Small intestine (tissue), 7 donors: Measurements from ENCODE around the gene TMEM130. TPM values are rescaled to one million over a fixed set of nuclear protein-coding genes. Genes with fewer than 3 reads are reported as not detected.

Experiments used
- DNase-seq, 2 donors: peaks; one replicate each; pipeline versions ENCODE4 v3.0.0 to v3.0.0-alpha.2; 2013
- FAIRE-seq: peaks from 2 replicates; lab custom pipeline; 2012; peaks lifted over from hg19 to GRCh38; lab: Jason Lieb, UNC
- H3K27ac ChIP-seq, 3 donors: one replicate each; pipeline ENCODE4 v1.5.1; 2013; ENCODE audit warnings: low read length in 2 of 3, mild to moderate bottlenecking in 2 of 3, control low read depth in 1 of 3, inconsistent platforms in 1 of 3, low read depth in 1 of 3, moderate library complexity in 1 of 3
- H3K27me3 ChIP-seq, 3 donors: one replicate each; pipeline ENCODE4 v1.6.1; 2013; ENCODE audit warnings: low read length in 3 of 3, inconsistent platforms in 1 of 3; ENCODE audit not compliant: control insufficient read depth in 3 of 3, insufficient read depth in 3 of 3
- H3K36me3 ChIP-seq, 3 donors: one replicate each; pipeline ENCODE4 v1.6.1; 2013; ENCODE audit warnings: low read length in 3 of 3, inconsistent platforms in 1 of 3, low read depth in 1 of 3, mild to moderate bottlenecking in 1 of 3, moderate library complexity in 1 of 3; ENCODE audit not compliant: control insufficient read depth in 3 of 3, insufficient read depth in 2 of 3
- H3K4me1 ChIP-seq, 3 donors: one replicate each; pipeline ENCODE4 v1.6.1; 2013; ENCODE audit warnings: low read length in 2 of 3, inconsistent platforms in 1 of 3, low read depth in 1 of 3, mild to moderate bottlenecking in 1 of 3, moderate library complexity in 1 of 3; ENCODE audit not compliant: control insufficient read depth in 3 of 3, insufficient read depth in 2 of 3
- H3K4me3 ChIP-seq, 3 donors: one replicate each; pipeline ENCODE4 v1.5.1; 2013; ENCODE audit warnings: low read length in 3 of 3, control low read depth in 1 of 3, inconsistent platforms in 1 of 3, low read depth in 1 of 3, mild to moderate bottlenecking in 1 of 3, moderate library complexity in 1 of 3
- H3K9me3 ChIP-seq, 2 donors: one replicate each; pipeline ENCODE4 v1.6.1; 2013; ENCODE audit warnings: low read depth in 1 of 2, low read length in 1 of 2; ENCODE audit not compliant: control insufficient read depth in 2 of 2, insufficient read depth in 1 of 2
- WGBS, 3 donors: extraction: QIAGEN DNeasy Blood & Tissue Kit; methylation state at CpG; one replicate each; pipeline ENCODE4 v1.1.7; 2013; 5-methylcytosine and 5-hydroxymethylcytosine counted together
- polyA plus RNA-seq, 4 donors: library from polyadenylated mRNA; stranded (reverse) in 3 of 4; unstranded in 1 of 4; fragments of 200-250 nt in 3 of 4; fragments of 120-200 nt in 1 of 4; gene quantifications; one replicate each; pipeline versions ENCODE4 v1.2.1 to v1.2.3, GENCODE V29; 2013
- donor health status: healthy with polysubstance abuse.
- donor health status: control.
- donor health status: control.
- donor health status: Bipolar disorder and iron deficiency.
- donor health status: healthy.

The TMEM130 gene
- polyA plus RNA-seq, 4 donors, result 0.27 to 4.0 TPM; not detected in 2

DNA sequence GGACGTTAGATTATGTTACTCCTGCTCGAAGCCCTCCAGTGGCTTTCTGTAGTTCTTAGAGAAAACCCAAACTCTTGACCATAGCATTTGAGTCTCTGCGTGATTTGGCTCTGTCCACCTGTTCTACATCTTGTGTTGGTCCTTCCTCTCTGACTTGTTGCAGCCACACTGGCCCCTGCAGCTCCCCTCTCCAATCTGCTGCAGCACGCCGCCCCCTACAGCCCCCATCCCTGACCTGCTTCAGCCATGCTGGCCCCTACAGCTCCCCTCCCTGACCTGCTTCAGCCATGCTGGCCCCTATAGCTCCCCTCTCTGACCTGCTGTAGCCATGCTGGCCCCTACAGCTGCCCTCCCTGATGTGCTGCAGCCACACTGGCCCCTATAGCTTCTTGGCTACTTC lies 37.8 kb upstream of the TMEM130 start:
- H3K27me3 ChIP-seq, result no peaks in the 10 kb centered on the region
- FAIRE-seq (no peak), DNase-seq (no peak)
- no peaks in the 10 kb centered on the region for H3K4me1 ChIP-seq
- no peak overlapping the region for H3K4me3 ChIP-seq
- H3K9me3 ChIP-seq, result no peaks in the 10 kb centered on the region
- H3K36me3 ChIP-seq, result peaks cover 22 to 65% (median 36%) of the 10 kb centered on the region in 3 donors
- WGBS, 3 donors, result 89 to 93% (median 93%) methylated on average over 5 of the region's 5 CpGs
- no peak overlapping the region for H3K27ac ChIP-seq

DNA sequence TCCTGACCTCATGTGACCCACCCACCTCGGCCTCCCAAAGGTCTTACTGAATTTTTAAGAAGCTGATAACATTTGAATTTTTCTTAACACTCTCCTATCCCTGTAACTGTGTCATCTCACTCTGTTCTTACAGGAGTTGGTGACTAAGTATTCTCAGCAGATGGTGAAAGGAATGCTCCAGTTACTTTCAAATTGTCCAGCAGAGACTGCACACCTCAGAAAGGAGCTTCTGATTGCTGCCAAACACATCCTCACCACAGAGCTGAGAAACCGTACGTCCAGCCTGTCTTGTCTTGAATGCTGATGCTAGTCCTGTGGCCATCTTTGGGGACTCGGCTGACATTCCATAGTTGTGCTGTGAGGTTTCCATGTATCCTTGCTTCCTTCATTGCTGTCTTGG lies 33.4 kb upstream of the TMEM130 start:
- Histone ChIP-seq H3K4me3 (no peak overlapping the region), H3K9me3 (no peaks in the 10 kb centered on the region), H3K36me3 (peaks cover 29 to 66% (median 35%) of the 10 kb centered on the region in 3 donors), H3K27me3 (no peaks in the 10 kb centered on the region), H3K4me1 (no peaks in the 10 kb centered on the region), H3K27ac (no peak overlapping the region)
- FAIRE-seq, result no peak
- no peak for DNase-seq
- 95 to 96% (median 95%) methylated on average over 4 of the region's 4 CpGs for WGBS, 3 donors

DNA sequence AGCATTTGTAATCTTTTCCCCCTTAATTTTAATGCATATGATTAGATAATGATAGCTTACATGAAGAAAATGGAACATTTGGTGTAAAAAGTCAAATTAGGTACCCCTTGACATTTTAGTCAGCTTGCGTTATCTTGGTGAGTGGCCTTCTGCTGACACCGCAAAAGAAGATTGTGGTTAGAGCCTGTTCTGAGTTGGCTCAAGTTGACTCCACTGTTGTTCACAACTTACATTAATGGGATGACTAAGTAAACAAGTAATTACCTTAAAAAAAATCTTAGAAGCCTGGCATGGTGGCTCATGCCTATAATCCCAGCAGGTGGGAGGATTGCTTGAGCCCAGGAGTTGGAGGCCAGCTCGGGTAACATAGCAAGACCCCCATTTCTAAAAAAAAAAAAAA lies 32.7 kb upstream of the TMEM130 start:
- Histone ChIP-seq H3K4me1 (no peaks in the 10 kb centered on the region), H3K27me3 (no peaks in the 10 kb centered on the region), H3K27ac (no peak overlapping the region), H3K4me3 (no peak overlapping the region), H3K36me3 (peaks cover 26 to 66% (median 40%) of the 10 kb centered on the region in 3 donors), H3K9me3 (no peaks in the 10 kb centered on the region)
- FAIRE-seq (no peak), DNase-seq (no peak)
- WGBS, 3 donors, result 84 to 91% (median 89%) methylated on average over 3 of the region's 3 CpGs

DNA sequence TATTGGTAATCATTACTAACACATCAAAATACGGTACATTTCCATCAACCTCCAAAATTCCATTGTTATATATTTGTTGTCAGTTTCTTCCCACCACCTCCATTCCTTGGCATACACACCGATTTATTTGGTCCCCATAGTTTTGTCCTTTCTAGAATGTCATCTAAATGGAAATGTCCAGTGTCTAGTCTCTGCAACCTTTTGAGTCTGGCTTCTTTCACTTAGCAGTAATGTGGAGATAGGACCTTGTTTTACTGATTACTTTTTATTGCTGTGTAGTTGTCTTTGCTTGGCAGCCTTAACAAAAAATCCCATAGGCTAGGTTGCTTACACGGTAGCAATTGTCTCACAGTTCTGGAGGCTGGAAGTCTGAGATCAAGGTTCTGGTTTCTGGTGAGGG lies 31.0 kb upstream of the TMEM130 start:
- Histone ChIP-seq H3K9me3 (no peaks in the 10 kb centered on the region), H3K4me3 (no peak overlapping the region), H3K4me1 (no peaks in the 10 kb centered on the region), H3K36me3 (peaks cover 29 to 68% (median 39%) of the 10 kb centered on the region in 3 donors), H3K27me3 (no peaks in the 10 kb centered on the region), H3K27ac (no peak overlapping the region)
- FAIRE-seq (no peak), DNase-seq (no peak)
- WGBS, 3 donors, result 92 to 94% (median 93%) methylated on average over 3 of the region's 3 CpGs

DNA sequence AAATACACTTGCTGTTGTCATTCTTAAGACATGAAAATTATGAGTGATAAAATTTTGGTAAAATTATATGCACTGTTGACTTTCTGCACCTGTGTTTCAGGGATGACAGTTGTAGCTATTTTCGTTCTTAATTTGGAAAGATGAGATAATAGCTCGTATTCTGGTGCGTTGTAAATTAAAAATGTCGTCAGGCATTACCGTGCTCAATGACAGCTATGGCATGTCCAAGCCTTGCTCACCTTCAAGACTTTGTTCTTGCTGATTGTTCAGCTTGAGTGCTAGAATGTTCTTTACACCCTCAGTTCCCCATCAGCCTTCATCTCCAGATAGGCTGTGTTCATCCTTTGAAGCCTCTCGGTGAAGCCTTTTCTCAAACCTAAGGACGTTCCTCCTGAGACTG lies 30.0 kb upstream of the TMEM130 start:
- H3K27ac ChIP-seq, result no peak overlapping the region
- peaks cover 29 to 58% (median 32%) of the 10 kb centered on the region in 3 donors for H3K36me3 ChIP-seq
- WGBS, 3 donors, result 94 to 96% (median 96%) methylated on average over 7 of the region's 7 CpGs
- H3K27me3 ChIP-seq, result no peaks in the 10 kb centered on the region
- FAIRE-seq (no peak), DNase-seq (no peak)
- H3K4me1 ChIP-seq, result no peaks in the 10 kb centered on the region
- H3K4me3 ChIP-seq, result no peak overlapping the region
- no peaks in the 10 kb centered on the region for H3K9me3 ChIP-seq

DNA sequence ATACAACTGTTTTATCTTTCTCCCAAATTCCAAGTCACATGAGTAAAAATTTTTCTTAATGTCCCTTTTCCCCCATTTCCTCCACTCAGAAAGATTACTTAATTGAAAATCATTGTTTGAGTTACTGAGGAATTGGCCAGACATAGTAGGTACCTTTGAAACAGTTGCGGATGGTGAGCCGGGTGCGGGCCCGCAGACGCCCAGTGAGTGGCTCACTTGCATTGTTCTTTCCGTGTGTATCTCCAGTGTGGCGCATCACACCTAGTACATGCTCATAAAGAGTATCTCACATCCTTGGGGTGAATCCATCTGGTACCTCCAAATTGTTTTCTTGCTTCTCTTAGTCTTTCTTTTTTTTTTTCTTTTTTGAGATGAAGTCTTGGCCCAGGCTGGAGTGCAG lies 22.8 kb upstream of the TMEM130 start:
- FAIRE-seq, result no peak
- Histone ChIP-seq H3K4me3 (no peak overlapping the region), H3K27me3 (no peaks in the 10 kb centered on the region), H3K36me3 (peaks cover 14 to 35% (median 22%) of the 10 kb centered on the region in 3 donors), H3K27ac (no peak overlapping the region), H3K4me1 (no peaks in the 10 kb centered on the region), H3K9me3 (no peaks in the 10 kb centered on the region)
- WGBS, 3 donors, result 95 to 98% (median 96%) methylated on average over 7 of the region's 7 CpGs
- DNase-seq, result no peak

DNA sequence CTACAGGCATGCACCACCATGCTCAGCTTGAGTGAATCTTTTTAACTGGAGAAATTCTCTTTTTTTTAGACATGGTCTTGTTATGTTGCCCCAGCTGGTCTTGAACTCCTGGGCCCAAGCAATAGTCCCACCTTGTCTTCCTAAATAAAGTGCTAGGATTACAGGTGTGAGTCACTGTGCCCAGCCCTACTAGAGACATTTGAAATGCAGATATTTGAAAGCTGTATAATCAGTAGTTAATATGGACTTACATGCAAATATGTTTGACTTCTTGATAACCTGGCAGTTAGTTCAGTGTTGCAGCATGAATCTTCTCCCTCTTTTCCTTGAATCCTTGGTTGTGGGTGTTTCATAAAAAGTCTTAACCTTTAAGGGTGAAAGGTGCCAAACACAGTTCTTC lies 17.2 kb upstream of the TMEM130 start:
- no peak overlapping the region for H3K27ac ChIP-seq
- H3K27me3 ChIP-seq, result no peaks in the 10 kb centered on the region
- FAIRE-seq (no peak), DNase-seq (no peak)
- no peaks in the 10 kb centered on the region for H3K9me3 ChIP-seq
- H3K4me3 ChIP-seq, result no peak overlapping the region
- no peaks in the 10 kb centered on the region for H3K4me1 ChIP-seq
- H3K36me3 ChIP-seq, result peaks cover 7 to 45% (median 16%) of the 10 kb centered on the region in 3 donors

DNA sequence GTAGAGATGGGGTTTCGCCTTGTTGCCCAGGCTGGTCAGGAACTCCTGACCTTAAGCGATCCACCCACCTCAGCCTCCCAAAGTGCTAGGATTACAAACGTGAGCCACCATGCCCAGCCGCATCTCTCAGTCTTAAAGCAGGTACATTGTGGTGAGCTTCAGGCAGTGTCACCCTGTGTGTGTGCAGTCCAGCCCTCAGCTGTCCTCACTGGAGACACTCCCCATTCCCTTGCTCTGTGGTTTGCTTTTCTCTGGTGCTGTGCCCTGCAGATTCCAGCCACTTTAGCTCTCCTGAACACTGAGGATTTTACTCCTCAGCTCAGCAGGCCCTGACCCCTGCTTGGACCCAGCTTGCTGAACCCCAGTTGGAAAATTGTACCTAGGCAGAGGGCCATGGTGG lies 14.6 kb upstream of the TMEM130 start:
- peaks cover 2 to 7% (median 2%) of the 10 kb centered on the region in 3 donors for H3K4me1 ChIP-seq
- no peak overlapping the region for H3K27ac ChIP-seq
- no peaks in the 10 kb centered on the region for H3K9me3 ChIP-seq
- WGBS, 3 donors, result 85 to 91% (median 86%) methylated on average over 4 of the region's 4 CpGs
- no peaks in the 10 kb centered on the region for H3K27me3 ChIP-seq
- H3K36me3 ChIP-seq, result peaks cover 0 to 44% (median 8%) of the 10 kb centered on the region in 3 donors
- DNase-seq (no peak), FAIRE-seq (no peak)
- H3K4me3 ChIP-seq, result no peak overlapping the region
